ENCODE measurements around the gene YEATS4. TPM values are rescaled to one million over a fixed set of nuclear protein-coding genes. Genes with fewer than 3 reads are reported as not detected.

Gene YEATS4
- total RNA-seq, 1 donor from 2014 or later: 39.6 TPM

- intact Hi-C loops (cut with micrococcal nuclease): loop anchor here (2.0 kb wide), 1 partner anchor 182 kb away; no protein-coding TSS in a partner anchor
These were observed 28.8 kb downstream of the YEATS4 start for GRCh38 chr12:69388371-69388770.

- intact Hi-C loops (cut with micrococcal nuclease): loop anchor here (2.0 kb wide), 1 partner anchor 181 kb away; no protein-coding TSS in a partner anchor
These were observed 30.3 kb downstream of the YEATS4 start for GRCh38 chr12:69389831-69390230.

- intact Hi-C loops (cut with micrococcal nuclease): no loop called here
These were observed 32.8 kb downstream of the YEATS4 start for GRCh38 chr12:69392179-69392928.

GRCh38 chr12:69396041-69396440, 36.5 kb downstream of the YEATS4 start:
- intact Hi-C loops (cut with micrococcal nuclease): no loop called here

DNA sequence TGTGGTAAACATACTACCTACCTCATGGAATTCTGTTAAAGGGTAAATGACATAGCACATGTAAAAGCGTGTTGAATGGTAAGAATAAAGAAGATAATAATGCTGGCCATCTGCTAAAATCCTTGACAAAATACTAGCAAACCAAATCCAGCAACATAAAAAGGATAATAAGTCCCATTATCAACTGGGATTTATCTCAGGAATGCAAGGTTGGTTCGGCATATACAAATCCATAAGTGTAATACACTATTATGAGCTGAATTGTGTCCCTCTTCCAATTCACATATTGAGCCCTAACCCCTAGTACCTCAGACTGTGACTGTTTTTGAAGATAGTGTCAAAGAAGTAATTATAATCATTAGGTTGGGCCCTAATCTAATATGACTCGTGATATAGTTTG, 37.4 kb downstream of the YEATS4 start:
- intact Hi-C loops (cut with micrococcal nuclease): no loop called here

- intact Hi-C loops (cut with micrococcal nuclease): no loop called here
These were observed 38.4 kb downstream of the YEATS4 start for GRCh38 chr12:69397978-69398377.

DNA sequence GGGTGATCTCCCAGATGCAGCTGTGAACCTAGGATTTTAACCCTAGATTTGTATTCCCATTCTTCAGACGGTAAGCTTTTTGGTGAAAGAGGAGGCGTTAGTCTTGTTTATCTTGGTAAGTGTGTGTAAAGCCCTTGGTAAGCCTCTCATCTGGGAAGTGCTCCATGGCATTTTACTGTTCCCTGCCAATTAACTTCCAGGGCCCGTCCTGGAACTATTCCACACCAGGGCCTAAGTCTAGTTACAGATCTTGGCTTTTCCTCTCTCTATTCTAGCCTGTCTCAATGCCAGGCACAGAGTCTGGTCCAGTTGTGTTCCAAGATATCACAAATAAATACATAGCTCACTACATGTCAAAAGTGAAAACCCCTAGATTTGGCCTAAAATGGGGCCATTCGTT, 42.4 kb downstream of the YEATS4 start:
- intact Hi-C loops (cut with micrococcal nuclease): no loop called here

DNA sequence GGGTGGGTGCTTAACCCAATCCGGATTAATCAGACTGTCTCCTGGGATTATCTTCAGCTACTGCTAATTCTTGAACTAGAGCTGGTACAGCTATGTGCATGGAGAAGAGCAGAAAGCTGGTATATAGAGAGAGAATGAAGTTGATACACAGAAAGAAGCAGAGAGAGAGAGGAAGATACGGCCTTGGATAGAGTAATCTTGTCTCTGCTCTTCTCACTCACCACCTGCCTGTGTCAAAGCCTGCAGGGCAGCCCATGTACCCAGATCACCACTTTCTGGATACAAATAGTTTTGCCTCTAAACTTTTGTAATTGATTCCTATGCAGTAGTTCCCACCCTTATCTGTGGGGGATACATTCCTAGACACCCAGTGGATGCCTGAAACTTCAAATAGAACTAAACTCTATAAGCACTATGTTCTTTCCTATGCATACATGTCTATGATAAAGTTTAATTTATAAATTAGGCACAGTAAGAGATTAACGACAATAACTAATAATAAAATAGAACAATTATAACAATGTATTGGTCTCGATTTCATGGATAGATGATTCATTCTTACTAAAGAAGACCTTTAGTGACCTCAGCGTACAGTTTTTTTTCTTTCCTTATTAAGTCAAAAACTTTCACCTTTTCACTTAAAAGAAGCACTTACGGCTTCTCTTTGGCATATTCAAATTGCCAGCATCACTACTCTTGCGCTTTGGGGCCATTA, 45.5 kb downstream of the YEATS4 start:
- intact Hi-C loops (cut with micrococcal nuclease): no loop called here

- intact Hi-C loops (cut with micrococcal nuclease): no loop called here
These were observed 46.0 kb downstream of the YEATS4 start for GRCh38 chr12:69405566-69405865.

GRCh38 chr12:69406217-69406616, 46.7 kb downstream of the YEATS4 start:
- intact Hi-C loops (cut with micrococcal nuclease): no loop called here

- intact Hi-C loops (cut with micrococcal nuclease): no loop called here
These were observed 51.0 kb downstream of the YEATS4 start for GRCh38 chr12:69410571-69410970.

DNA sequence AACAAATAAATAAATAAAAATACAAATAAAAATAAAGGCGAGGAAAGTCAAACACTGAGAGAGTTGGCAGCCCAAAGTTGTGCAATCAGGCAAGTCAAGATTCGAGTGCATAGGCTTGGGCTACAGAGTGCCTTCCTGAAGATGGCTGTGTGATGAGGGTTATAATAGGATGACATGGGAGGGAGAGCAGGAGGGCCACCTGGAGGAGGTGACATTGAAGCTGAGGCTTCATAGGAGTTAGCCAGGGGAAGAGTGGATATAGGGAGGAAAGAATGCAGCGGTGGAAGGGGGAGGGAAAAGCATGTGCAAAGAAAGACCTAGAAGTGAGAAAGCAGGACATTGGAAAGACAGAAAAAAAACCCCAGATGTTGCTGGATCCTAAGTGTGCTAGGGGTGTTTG, 53.1 kb downstream of the YEATS4 start:
- intact Hi-C loops (cut with micrococcal nuclease): no loop called here

- intact Hi-C loops (cut with micrococcal nuclease): loop anchor here (5.0 kb wide), 1 partner anchor 222 kb away; no protein-coding TSS in a partner anchor
These were observed 56.1 kb downstream of the YEATS4 start for GRCh38 chr12:69415471-69416275.

GRCh38 chr12:69417231-69417630, 57.7 kb downstream of the YEATS4 start:
- intact Hi-C loops (cut with micrococcal nuclease): loop anchor here (5.0 kb wide), 1 partner anchor 220 kb away; no protein-coding TSS in a partner anchor

- intact Hi-C loops (cut with micrococcal nuclease): loop anchor here (5.0 kb wide), 1 partner anchor 220 kb away; no protein-coding TSS in a partner anchor
These were observed 58.2 kb downstream of the YEATS4 start for GRCh38 chr12:69417741-69418167.

GRCh38 chr12:69419701-69420100, 60.2 kb downstream of the YEATS4 start:
- intact Hi-C loops (cut with micrococcal nuclease): loop anchor here (5.0 kb wide), 1 partner anchor 218 kb away; no protein-coding TSS in a partner anchor

DNA sequence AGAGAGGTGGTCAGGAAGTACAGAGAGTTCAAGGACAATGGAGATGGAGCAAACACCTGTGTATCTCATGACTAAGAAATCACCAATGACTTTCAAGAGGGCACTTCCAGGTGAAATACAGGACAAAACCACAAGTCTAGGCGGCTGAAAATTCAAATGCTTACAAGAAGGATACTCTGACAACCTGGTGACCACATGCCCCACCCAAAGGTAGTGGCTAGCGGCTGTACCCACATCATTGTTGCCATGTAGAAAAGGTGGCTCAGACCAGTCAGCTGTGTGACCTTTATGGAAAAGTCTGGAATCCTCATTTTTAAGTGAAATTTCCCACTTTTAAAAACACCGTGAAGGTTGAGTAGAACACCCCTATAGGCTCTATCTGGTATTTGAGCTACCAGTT, 62.0 kb downstream of the YEATS4 start:
- intact Hi-C loops (cut with micrococcal nuclease): no loop called here

DNA sequence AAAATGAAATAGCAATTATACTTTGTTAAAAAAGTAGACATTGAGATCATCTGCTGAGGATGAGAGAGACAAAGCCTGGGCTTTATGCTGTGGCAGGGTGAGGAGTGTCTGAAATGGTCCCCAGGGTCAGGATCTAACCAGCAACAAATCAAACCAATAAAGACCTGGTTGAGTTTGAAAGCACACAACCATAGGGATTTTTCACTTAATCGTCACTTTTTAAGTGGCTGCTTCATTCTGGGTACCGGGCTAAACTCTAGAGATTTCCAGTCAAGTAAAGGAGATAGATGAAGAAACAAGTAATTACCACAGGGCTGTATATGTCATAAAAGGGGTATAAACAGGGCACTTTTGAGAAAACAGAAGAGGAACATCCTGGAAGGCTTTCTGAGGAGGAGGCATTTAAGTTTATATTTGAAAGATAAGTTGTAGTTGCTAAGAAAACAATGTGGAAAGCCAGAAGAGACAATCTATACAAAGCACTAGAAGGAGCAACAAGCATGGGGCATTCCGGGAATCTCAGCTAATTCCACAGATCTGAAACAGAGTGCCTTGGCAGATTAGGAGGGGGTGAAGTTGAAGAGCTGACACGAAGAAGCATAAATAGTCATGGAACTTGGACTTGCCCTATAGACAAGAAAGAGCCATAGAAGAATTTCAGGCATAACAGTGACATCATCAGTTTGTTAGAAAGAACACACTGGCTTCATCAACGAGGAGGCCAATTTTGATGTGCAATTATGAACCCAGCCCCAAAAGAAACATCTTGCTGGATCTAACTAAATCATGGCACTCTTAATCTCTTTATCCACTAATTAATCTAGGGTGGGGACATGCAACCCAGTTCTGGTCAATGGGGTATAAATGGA, 63.7 kb downstream of the YEATS4 start:
- intact Hi-C loops (cut with micrococcal nuclease): no loop called here

- intact Hi-C loops (cut with micrococcal nuclease): no loop called here
These were observed 65.9 kb downstream of the YEATS4 start for GRCh38 chr12:69425417-69425816.

GRCh38 chr12:69428351-69429073, 69.0 kb downstream of the YEATS4 start:
- intact Hi-C loops (cut with micrococcal nuclease): no loop called here

Data from T-helper 2 cell treated with Interferon-gamma antibody and Interleukin-4, amounts not matched to agents 100 ng/mL and 5 ng/mL, for 36 hours (primary cell).